Skeletal muscle tissue (tissue), 4 donors: ENCODE results near the gene TMPRSS7. TPM values are rescaled to one million over a fixed set of nuclear protein-coding genes. Genes with fewer than 3 reads are reported as not detected.

Experiments used
- H3K27ac ChIP-seq: one replicate; pipeline ENCODE4 v1.7.0; 2013; ENCODE audit warnings: mild to moderate bottlenecking, low read depth, low read length, inconsistent platforms
- H3K27me3 ChIP-seq, 3 donors: one replicate each; pipeline ENCODE4 v1.7.0; 2013; ENCODE audit warnings: low read length in 3 of 3; ENCODE audit not compliant: control insufficient read depth in 3 of 3, insufficient read depth in 3 of 3
- H3K36me3 ChIP-seq, 3 donors: one replicate each; pipeline ENCODE4 v1.7.0; 2013; ENCODE audit warnings: low read length in 3 of 3; ENCODE audit not compliant: control insufficient read depth in 3 of 3, insufficient read depth in 3 of 3
- H3K4me1 ChIP-seq, 3 donors: one replicate each; pipeline ENCODE4 v1.7.0; 2013; ENCODE audit warnings: low read length in 3 of 3, mild to moderate bottlenecking in 3 of 3; ENCODE audit not compliant: control insufficient read depth in 3 of 3, insufficient read depth in 3 of 3
- H3K4me3 ChIP-seq, 3 donors: one replicate each; pipeline ENCODE4 v1.7.0; 2013; ENCODE audit warnings: low read length in 3 of 3
- H3K9ac ChIP-seq, 3 donors: one replicate each; pipeline ENCODE4 v1.7.0; 2013; ENCODE audit warnings: low read length in 3 of 3, mild to moderate bottlenecking in 3 of 3, moderate library complexity in 2 of 3, low read depth in 1 of 3
- H3K9me3 ChIP-seq, 3 donors: one replicate each; pipeline ENCODE4 v1.7.0; 2013; ENCODE audit warnings: low read length in 3 of 3; ENCODE audit not compliant: control insufficient read depth in 3 of 3
- total RNA-seq: library from RNA; depleted of rRNA; stranded (reverse); fragments of >200 nt; gene quantifications from one replicate; pipeline ENCODE4 v1.2.3, GENCODE V29; 2014
- donor health status: Osteomylitis.

Gene TMPRSS7
- total RNA-seq, 1 donor from 2014 or later, result not detected

DNA sequence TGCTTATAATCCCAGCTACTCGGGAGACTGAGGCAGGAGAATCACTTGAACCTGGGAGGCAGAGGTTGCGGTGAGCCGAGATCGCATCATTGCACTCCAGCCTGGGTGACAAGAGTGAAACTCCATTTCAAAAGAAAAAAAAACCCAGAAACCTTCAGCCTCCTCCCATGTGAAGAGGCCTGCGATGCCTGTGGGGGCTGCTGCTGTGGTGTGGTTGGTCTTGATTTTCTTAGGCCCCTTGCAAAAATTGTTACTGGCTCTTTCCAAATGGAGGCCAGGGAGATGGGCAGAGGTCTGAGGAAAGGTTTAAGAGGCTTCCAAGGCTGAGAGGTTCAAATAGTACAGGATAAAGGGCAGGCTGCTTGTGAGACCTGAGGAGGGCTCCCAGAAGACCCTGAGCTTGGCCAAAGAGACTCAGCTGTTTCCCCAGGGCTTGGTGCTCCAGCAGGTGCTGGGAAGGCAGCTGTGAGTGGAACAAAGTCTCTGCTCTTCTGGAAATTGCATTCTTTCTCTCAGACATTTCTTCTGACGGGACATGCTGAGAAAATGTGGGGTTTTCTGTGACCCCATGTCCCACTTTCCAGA, 80.1 kb downstream of the TMPRSS7 start:
- no peak overlapping the region for H3K4me3 ChIP-seq
- H3K9me3 ChIP-seq, result no peaks in the 10 kb centered on the region
- no peak overlapping the region for H3K9ac ChIP-seq
- no peaks in the 10 kb centered on the region for H3K27me3 ChIP-seq
- H3K27ac ChIP-seq, result no peak overlapping the region
- no peaks in the 10 kb centered on the region for H3K4me1 ChIP-seq
- H3K36me3 ChIP-seq, result no peaks in the 10 kb centered on the region

DNA sequence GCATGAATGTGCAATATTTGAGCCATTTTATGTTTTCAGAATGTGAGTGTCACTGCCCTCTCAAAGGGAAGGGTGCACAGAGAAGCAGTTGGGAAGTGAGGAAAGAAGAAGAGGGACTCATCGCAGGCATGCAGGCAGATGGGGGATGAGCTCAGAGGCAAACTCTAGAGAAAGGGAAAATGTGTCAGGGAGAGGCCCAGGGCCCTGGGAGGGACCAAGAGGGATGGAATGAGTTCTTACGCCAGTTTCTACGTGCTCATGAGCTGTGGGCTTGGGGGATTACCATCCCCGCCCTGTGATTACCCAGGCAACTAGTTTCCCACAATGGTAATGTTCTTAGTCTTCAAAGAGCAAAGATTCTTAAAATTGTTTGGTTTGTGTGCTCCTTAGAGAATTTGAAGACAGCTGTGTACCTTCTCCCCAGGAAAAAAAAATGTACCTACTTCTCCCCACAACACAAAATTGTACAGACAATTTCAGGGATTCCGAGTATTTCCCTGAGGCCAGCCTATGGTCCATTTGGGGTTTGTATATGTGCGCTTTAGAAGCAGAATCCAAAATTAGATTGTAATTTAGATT, 80.7 kb downstream of the TMPRSS7 start:
- H3K36me3 ChIP-seq, result no peaks in the 10 kb centered on the region
- no peaks in the 10 kb centered on the region for H3K4me1 ChIP-seq
- H3K9me3 ChIP-seq, result no peaks in the 10 kb centered on the region
- no peak overlapping the region for H3K4me3 ChIP-seq
- H3K27me3 ChIP-seq, result no peaks in the 10 kb centered on the region
- no peak overlapping the region for H3K27ac ChIP-seq
- no peak overlapping the region for H3K9ac ChIP-seq

DNA sequence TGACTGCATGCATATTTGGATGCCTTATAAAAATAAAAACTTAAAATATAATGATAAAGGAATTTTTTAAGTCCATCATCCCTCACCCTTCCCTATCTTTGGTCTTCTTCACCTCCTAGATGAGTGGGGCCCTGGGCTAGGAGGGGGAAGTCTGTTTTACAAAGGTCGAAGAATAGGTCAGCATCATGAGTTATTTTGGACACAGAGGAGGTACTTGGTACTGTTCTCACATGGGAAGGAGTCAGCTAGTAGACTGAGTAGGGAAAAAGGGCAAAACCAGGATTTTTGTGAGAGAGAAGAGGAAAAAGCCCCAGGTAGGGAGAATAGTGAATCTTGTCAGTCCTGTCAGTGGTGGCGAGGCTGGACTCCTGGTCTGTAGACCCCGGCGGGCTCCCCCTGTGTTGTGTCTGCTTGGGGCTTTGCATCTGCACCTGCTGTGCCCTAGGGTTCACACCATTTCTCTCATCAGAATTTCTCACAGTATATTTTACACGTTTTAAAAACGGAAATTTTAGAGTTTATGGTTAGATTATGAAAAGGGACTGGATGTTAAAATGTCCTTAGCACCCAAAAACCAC, 81.4 kb downstream of the TMPRSS7 start:
- Histone ChIP-seq H3K9ac (no peak overlapping the region), H3K4me1 (no peaks in the 10 kb centered on the region), H3K36me3 (no peaks in the 10 kb centered on the region), H3K27me3 (no peaks in the 10 kb centered on the region), H3K27ac (no peak overlapping the region), H3K4me3 (no peak overlapping the region), H3K9me3 (no peaks in the 10 kb centered on the region)

DNA sequence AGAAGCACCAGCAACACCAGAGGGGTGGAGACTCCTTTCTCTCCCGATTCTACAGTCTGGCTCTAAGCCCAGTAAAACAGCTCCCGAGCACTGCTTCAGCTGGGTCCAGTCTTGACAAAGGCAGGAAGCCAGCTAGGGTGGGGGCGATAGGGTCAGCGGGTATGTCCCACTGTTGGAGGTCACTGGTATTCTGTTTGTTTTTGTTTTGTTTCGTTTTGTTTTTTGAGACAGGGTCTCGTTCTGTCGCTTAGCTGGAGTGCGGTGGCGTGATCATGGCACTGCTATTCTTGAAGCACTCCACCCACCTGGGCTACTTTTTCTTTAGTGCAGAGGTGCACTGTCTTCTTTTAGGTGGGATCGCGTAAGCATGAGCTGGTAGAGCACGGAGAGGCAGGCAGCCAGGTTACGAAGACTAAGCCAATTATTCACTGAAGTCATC, 82.2 kb downstream of the TMPRSS7 start:
- Histone ChIP-seq H3K36me3 (no peaks in the 10 kb centered on the region), H3K4me1 (no peaks in the 10 kb centered on the region), H3K9ac (no peak overlapping the region), H3K27me3 (no peaks in the 10 kb centered on the region), H3K27ac (no peak overlapping the region), H3K4me3 (peak overlapping the region; percentile 4 to 59 (median 30)), H3K9me3 (no peaks in the 10 kb centered on the region)

DNA sequence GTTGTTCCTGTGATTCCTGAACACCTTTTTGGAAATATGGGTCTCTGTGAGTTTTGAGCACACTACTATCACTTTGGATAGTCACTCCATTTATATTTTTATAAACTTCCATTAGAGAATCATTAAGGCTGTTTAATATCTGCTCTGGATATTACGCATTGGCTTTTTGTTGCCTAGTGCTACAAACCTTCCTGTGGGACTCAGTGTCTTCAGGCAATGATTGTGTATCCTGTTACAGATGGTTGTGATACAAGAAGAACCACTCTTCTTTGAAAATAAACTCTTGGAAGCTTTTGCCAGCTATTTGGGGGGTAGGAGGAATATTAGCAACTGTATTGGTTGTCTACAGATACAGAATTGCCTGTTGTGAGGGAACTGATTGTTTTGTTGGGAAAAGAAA, 82.9 kb downstream of the TMPRSS7 start:
- Histone ChIP-seq H3K9ac (no peak overlapping the region), H3K27ac (no peak overlapping the region), H3K27me3 (no peaks in the 10 kb centered on the region), H3K9me3 (no peaks in the 10 kb centered on the region), H3K4me1 (no peaks in the 10 kb centered on the region), H3K4me3 (no peak overlapping the region), H3K36me3 (no peaks in the 10 kb centered on the region)

DNA sequence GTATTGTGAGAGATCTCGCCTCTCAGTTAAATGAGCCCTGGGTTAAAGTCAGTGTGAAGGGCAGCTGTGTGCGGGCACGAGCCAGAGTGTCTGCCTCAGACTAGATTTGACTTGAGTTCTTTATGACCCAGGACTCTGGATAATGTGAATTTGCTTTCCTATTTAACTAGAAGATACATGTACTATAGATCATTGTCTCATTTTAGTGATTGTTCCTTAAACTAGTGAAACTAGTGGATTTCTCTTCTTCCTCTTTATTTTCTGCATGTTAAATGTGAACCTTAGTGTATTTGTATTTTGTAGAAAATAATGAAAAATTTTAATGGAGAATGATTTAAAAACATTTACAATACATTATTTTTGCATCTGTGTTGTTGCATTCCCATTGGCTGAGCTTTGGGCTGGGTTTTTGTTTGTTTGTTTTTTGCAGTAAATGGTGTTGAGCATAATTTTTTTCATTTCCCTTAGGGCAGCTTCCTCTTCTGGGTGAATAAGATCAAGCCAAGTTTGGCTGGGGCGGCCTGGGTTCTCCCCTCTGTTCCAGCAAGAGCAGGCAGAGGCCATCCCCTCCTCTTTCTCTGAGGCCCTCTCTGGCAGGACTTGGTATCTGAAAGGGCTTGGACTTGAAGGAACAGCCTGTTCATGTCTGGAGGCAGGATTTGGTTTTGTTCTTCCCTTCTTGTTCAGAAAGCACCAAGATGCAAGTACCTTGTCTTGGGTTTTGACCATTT, 83.5 kb downstream of the TMPRSS7 start:
- Histone ChIP-seq H3K36me3 (no peaks in the 10 kb centered on the region), H3K27ac (no peak overlapping the region), H3K27me3 (no peaks in the 10 kb centered on the region), H3K4me3 (no peak overlapping the region), H3K9me3 (no peaks in the 10 kb centered on the region), H3K4me1 (no peaks in the 10 kb centered on the region), H3K9ac (no peak overlapping the region)

DNA sequence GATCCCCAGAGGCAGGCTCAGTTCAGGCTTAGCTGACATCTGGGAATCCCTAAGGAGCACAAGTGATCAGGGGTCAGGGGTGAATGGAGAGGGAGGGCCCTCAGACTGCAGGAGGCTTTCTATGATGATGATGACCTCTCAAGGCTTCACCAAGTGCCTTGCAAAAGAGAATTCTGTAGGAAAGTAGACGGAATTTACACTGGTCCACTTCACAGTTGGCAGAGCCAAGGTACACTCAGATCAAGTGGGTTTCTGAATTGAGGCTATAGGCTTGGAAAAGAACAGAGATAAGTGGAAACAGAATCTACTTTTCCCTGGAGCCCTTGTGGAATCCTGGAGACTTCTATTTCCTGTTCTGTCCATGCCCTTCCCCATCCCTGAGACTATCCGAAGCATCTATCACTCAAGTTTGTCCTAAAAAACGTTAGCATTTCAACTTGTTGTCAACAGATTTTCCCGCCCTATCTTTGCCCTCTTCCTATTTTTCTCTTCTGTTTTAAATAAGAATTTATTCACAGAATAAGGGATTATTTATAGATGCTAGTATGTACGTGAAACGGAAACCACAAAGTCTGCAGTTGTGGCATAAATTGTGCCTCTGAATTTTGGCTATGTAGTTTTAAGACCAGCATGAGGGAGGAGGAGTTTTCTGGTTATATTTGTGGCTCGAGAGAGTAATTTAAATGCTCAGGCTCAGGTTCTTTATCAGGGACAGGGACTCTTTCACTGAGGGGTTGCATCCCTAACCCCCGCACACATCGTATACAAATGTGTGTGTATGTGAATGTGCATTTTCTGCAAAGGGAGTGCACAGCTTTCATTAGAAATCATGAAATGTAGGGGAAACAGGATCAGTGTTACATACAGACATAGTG, 85.7 kb downstream of the TMPRSS7 start:
- Histone ChIP-seq H3K27me3 (no peaks in the 10 kb centered on the region), H3K4me1 (no peaks in the 10 kb centered on the region), H3K4me3 (no peak overlapping the region), H3K36me3 (no peaks in the 10 kb centered on the region), H3K9ac (no peak overlapping the region), H3K9me3 (no peaks in the 10 kb centered on the region), H3K27ac (no peak overlapping the region)

DNA sequence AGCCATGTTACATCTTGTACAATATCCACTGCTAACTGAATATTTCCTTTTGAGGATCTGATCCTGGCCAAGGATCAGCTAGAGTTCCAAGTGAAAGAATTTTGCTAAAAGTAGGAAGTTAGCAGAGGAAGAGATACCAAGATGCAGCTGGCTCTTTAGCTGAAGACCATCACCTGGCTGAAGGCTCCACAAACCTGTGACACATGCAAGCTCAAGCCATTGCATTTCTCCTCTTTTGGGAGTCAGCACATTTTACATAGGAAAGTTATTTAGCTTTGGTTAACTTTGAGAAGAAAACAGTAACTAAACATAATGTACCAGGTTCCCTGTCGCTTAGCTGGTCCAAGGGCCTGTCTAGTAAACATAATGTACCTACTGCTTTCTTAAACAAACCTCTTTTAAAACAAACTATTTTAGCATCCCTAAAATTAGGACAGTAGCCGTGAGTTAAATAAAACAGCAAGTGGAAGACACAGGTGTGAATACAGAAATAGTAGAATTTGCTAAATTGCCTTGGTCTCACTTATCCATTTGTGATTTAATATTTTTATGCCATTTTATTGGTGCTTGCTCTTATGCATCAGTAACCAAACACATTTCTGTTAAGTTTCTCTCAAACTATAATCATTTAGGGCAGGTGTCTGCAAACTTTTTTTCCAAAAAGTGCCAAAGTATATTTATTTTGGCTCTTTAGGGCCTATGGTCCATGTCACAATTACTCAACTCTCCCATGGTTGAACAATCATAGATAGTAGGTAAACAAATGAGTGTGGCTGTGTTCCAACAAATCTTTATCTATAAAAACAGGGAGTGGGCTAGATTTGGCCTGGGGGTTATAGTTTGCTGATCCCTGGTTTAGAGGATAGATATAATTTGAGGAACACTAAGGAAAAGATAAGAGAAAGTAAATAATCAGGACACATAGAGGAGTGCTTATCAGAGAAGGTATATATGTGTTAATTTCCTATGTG, 87.3 kb downstream of the TMPRSS7 start:
- no peak overlapping the region for H3K4me3 ChIP-seq
- no peaks in the 10 kb centered on the region for H3K9me3 ChIP-seq
- no peak overlapping the region for H3K27ac ChIP-seq
- no peaks in the 10 kb centered on the region for H3K27me3 ChIP-seq
- H3K4me1 ChIP-seq, result no peaks in the 10 kb centered on the region
- H3K36me3 ChIP-seq, result no peaks in the 10 kb centered on the region
- no peak overlapping the region for H3K9ac ChIP-seq

DNA sequence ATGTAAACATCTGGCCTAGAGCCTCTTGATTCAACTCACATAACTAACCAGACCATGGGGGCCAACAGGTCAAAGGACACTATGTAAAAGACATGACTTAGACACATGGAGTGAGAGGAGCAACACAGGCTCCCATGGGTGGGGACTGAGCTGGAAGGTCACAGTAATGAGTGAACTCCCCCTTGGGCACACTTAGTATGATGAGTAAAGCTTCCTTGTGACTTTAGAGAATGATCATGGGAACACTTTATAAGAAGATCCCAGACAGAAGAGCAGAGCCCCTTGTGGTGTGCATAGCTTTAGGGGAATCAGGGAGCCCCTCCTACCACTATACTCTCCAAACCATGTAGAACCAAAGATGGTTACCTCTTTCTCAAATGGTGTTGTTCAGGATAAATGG, 88.3 kb downstream of the TMPRSS7 start:
- Histone ChIP-seq H3K4me1 (no peaks in the 10 kb centered on the region), H3K9me3 (no peaks in the 10 kb centered on the region), H3K27me3 (no peaks in the 10 kb centered on the region), H3K36me3 (no peaks in the 10 kb centered on the region), H3K27ac (no peak overlapping the region), H3K4me3 (no peak overlapping the region), H3K9ac (no peak overlapping the region)
